Ectodermal cell (in vitro differentiated cells): ENCODE data around the gene P2RY8.
"Not testable (repeated sequence)": the region's sequence is repeated elsewhere in the genome, so short reads cannot be mapped to it uniquely, and the experiment has no call there.

Experiments used
- H3K27ac ChIP-seq: 2 replicates; pipeline ENCODE4 v1.7.0; 2013; ENCODE audit warnings: mild to moderate bottlenecking, low read depth, low read length; ENCODE audit not compliant: insufficient read depth, poor library complexity, severe bottlenecking
- H3K27me3 ChIP-seq: 2 replicates; pipeline ENCODE4 v1.7.0; 2013; ENCODE audit warnings: mild to moderate bottlenecking, low read length; ENCODE audit not compliant: insufficient read depth, control insufficient read depth, poor library complexity, severe bottlenecking
- H3K36me3 ChIP-seq: one replicate; pipeline ENCODE4 v1.7.0; 2013; ENCODE audit warnings: low read length; ENCODE audit not compliant: control insufficient read depth, insufficient read depth
- H3K4me1 ChIP-seq: one replicate; pipeline ENCODE4 v1.7.0; 2013; ENCODE audit warnings: low read length; ENCODE audit not compliant: control insufficient read depth, insufficient read depth
- H3K4me3 ChIP-seq: 2 replicates; pipeline ENCODE4 v1.7.0; 2013; ENCODE audit warnings: low read depth, low read length, control low read depth; ENCODE audit not compliant: insufficient read depth
- H3K9me3 ChIP-seq: 2 replicates; pipeline ENCODE4 v1.7.0; 2013; ENCODE audit warnings: mild to moderate bottlenecking, low read length, moderate library complexity; ENCODE audit not compliant: control insufficient read depth
- WGBS, 2 experiments: methylation state at CpG; one replicate each; pipeline ENCODE4 v1.1.7; 2013; ENCODE audit warnings: missing lambda C conversion rate in 2 of 2; 5-methylcytosine and 5-hydroxymethylcytosine counted together

P2RY8 gene

GRCh38 chrX:1545776-1546408, 8.9 kb upstream of the P2RY8 start:
- WGBS, 2 experiments = 91 to 92% methylated on average over 1 to 2 of the region's 2 CpGs
- no peaks in the 10 kb centered on the region for H3K4me1 ChIP-seq
- H3K9me3 ChIP-seq = no peaks in the 10 kb centered on the region
- no peaks in the 10 kb centered on the region for H3K36me3 ChIP-seq
- H3K4me3 ChIP-seq = no peak overlapping the region
- H3K27ac ChIP-seq = no peak overlapping the region
- H3K27me3 ChIP-seq = no peaks in the 10 kb centered on the region

- Histone ChIP-seq H3K4me3 (no peak overlapping the region), H3K27me3 (no peaks in the 10 kb centered on the region), H3K4me1 (no peaks in the 10 kb centered on the region), H3K27ac (no peak overlapping the region), H3K36me3 (no peaks in the 10 kb centered on the region), H3K9me3 (no peaks in the 10 kb centered on the region)
- whole genome bisulfite sequencing, 2 experiments = 94 to 95% methylated on average over 22 of the region's 22 CpGs
Observed at GRCh38 chrX:1542994-1543725, 6.2 kb upstream of the P2RY8 start.

GRCh38 chrX:1539146-1539545, 2.2 kb upstream of the P2RY8 start:
- not testable (repeated sequence) for H3K4me1 ChIP-seq, H3K27ac ChIP-seq, H3K36me3 ChIP-seq, H3K27me3 ChIP-seq, H3K9me3 ChIP-seq, H3K4me3 ChIP-seq
- 90 to 91% methylated on average over 14 of the region's 14 CpGs for WGBS, 2 experiments

- not testable (repeated sequence) for H3K4me3 ChIP-seq, H3K9me3 ChIP-seq, H3K27ac ChIP-seq, H3K36me3 ChIP-seq, H3K4me1 ChIP-seq, H3K27me3 ChIP-seq
- WGBS, 2 experiments = 84 to 92% methylated on average over 7 of the region's 7 CpGs
Observed at GRCh38 chrX:1537716-1538090, 718 bp upstream of the P2RY8 start.

DNA sequence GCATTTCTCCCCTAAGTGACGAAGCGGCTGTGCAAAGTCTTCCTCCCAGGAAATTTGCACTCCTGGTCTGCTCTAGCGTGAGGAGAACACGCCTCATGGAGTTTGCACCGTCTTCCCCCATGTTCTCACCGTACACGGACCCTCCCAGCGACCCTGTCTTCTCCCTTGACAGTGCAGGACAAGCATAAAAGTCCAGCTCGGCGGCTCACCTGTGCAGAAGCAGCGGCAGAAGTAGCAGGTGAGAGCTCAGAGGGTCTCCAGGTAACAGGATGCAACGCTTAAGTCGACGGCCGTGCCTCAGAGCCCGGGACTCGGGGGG, 314 bp downstream of the P2RY8 start:
- Histone ChIP-seq H3K27ac (no peak overlapping the region), H3K9me3 (no peaks in the 10 kb centered on the region), H3K27me3 (peaks cover 1% of the 10 kb centered on the region), H3K4me1 (no peaks in the 10 kb centered on the region), H3K36me3 (no peaks in the 10 kb centered on the region), H3K4me3 (no peak overlapping the region)
- WGBS, 2 experiments = 92% methylated on average over 17 of the region's 17 CpGs

GRCh38 chrX:1535241-1536041, 1.5 kb downstream of the P2RY8 start:
- Histone ChIP-seq H3K27me3 (peaks cover 5% of the 10 kb centered on the region), H3K4me3 (no peak overlapping the region), H3K36me3 (no peaks in the 10 kb centered on the region), H3K9me3 (no peaks in the 10 kb centered on the region), H3K4me1 (no peaks in the 10 kb centered on the region), H3K27ac (no peak overlapping the region)
- whole genome bisulfite sequencing, 2 experiments = 91 to 93% methylated on average over 33 of the region's 33 CpGs

- 74 to 80% methylated on average over 20 to 22 of the region's 22 CpGs for WGBS, 2 experiments
- no peak overlapping the region for H3K4me3 ChIP-seq
- peaks cover 5% of the 10 kb centered on the region for H3K27me3 ChIP-seq
Observed at GRCh38 chrX:1534301-1535168, 2.5 kb downstream of the P2RY8 start.

DNA sequence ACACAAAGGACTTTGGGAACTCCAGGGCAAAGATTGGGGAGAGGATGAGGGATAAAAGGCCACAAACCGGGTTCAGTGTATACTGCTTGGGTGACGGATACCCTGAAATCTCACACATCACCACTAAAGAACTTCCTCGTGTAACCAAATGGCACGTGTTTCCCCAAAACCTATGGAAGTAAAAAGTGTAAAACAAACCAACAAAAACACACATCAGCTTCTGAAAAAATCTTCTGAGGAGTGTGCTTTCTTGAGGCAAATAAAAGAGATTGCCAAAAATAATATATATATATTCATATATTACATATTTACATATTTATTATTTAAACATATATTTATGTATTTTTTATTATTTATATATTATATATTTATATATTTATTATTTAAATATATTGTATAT, 3.9 kb downstream of the P2RY8 start:
- Histone ChIP-seq H3K4me1 (no peaks in the 10 kb centered on the region), H3K36me3 (no peaks in the 10 kb centered on the region), H3K4me3 (no peak overlapping the region), H3K9me3 (no peaks in the 10 kb centered on the region), H3K27me3 (peaks cover 5% of the 10 kb centered on the region), H3K27ac (no peak overlapping the region)
- WGBS, 2 experiments = 54 to 64% methylated on average over 3 of the region's 4 CpGs

More at GRCh38 chrX:1534301-1535168, 2.5 kb downstream of the P2RY8 start:
- Histone ChIP-seq H3K4me1 (no peaks in the 10 kb centered on the region), H3K27ac (no peak overlapping the region), H3K36me3 (no peaks in the 10 kb centered on the region), H3K9me3 (no peaks in the 10 kb centered on the region)

GRCh38 chrX:1531096-1531890, 5.7 kb downstream of the P2RY8 start:
- Histone ChIP-seq H3K27ac (no peak overlapping the region), H3K4me1 (no peaks in the 10 kb centered on the region), H3K4me3 (no peak overlapping the region), H3K27me3 (peaks cover 5% of the 10 kb centered on the region), H3K36me3 (no peaks in the 10 kb centered on the region), H3K9me3 (no peaks in the 10 kb centered on the region)
- 74 to 79% methylated on average over 10 of the region's 10 CpGs for WGBS, 2 experiments
